Large intestine (tissue), 3 donors: ENCODE measurements around the gene CABP7. TPM values are rescaled to one million over a fixed set of nuclear protein-coding genes. Genes with fewer than 3 reads are reported as not detected.

Experiments
- DNase-seq, 2 donors: peaks; one replicate each; pipeline versions ENCODE4 v3.0.0 to v3.0.0-alpha.2; 2013
- H3K27ac ChIP-seq: one replicate; pipeline ENCODE4 v1.5.1; 2013; ENCODE audit warnings: low read length
- H3K27me3 ChIP-seq: 2 replicates; pipeline ENCODE4 v1.6.1; 2013; ENCODE audit warnings: low read length; ENCODE audit not compliant: control insufficient read depth, insufficient read depth
- H3K36me3 ChIP-seq: 2 replicates; pipeline ENCODE4 v1.6.1; 2013; ENCODE audit warnings: low read length; ENCODE audit not compliant: control insufficient read depth, insufficient read depth
- H3K4me1 ChIP-seq: one replicate; pipeline ENCODE4 v1.6.1; 2013; ENCODE audit warnings: low read length; ENCODE audit not compliant: control insufficient read depth, insufficient read depth
- H3K4me3 ChIP-seq: one replicate; pipeline ENCODE4 v1.5.1; 2013; ENCODE audit warnings: low read length
- H3K9me3 ChIP-seq: one replicate; pipeline ENCODE4 v1.6.1; 2013; ENCODE audit warnings: mild to moderate bottlenecking, low read depth, low read length, moderate library complexity; ENCODE audit not compliant: control insufficient read depth
- WGBS: methylation state at CpG from one replicate; pipeline ENCODE4 v1.1.5; 2013; ENCODE audit warnings: low lambda C conversion rate; ENCODE audit not compliant: insufficient coverage; 5-methylcytosine and 5-hydroxymethylcytosine counted together
- polyA plus RNA-seq: library from polyadenylated mRNA; unstranded; fragments of 120-200 nt; gene quantifications from one replicate; pipeline ENCODE4 v1.2.1, GENCODE V29; 2013

Gene CABP7
- polyA plus RNA-seq, 1 donor = 5.2 TPM

DNA sequence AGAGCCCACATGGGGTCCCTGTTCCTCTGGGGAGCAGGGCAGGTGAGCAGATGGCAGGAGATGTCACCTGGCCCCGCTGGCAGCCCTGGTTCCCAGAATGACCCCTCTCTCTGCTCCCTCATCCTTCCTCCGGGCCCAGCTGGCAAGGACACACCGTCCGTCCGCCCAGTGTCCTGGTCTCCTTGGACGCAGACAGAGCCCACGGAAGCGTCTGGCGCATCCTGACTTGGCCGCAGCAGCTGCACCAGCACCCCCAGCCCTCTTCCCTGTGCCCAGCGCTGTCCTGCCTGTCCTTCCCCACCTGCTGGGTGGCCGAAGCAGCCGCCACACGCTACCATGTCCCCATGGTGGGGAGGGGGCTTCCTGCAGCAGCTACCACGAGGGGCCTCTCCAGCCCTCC, 9.6 kb upstream of the CABP7 start:
- H3K36me3 ChIP-seq = no peaks in the 10 kb centered on the region
- H3K27me3 ChIP-seq = peaks cover 22% of the 10 kb centered on the region
- WGBS = no CpG with 5 or more reads among the region's 15 CpGs
- no peaks in the 10 kb centered on the region for H3K9me3 ChIP-seq
- H3K27ac ChIP-seq = no peak overlapping the region
- H3K4me3 ChIP-seq = no peak overlapping the region
- no peaks in the 10 kb centered on the region for H3K4me1 ChIP-seq
- no peak for DNase-seq

DNA sequence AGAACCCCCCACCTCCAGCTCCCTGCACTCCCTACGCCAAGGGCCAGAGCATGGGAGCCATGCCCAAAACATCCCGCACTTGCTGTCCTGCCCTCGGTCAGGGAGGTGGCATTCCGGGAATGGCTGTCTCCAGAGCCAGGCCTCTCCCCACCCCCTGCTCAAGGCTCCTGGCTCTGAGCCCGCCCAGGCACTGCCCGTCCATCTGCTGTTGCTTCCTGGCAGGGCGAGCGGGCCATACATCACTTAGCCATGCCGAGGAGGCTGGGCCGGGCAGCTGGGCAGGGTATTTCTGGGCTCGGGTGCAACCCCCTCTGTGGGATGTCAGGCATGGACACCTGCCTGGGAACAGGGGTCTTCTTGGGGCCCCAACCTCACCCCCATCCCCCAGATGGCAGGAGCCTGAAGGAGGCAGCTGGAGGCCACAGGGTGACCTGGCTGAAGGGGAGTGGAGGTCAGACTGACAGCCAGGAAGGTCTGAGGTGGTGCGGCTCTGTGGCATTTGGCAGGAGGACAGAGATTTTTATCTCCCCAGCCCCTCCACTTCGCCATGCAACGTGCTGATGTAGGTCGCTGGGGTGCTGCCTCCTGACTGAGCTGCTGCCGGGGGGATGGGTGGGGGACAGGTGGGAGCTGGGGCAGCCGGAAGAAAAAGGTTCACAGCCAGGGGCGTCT, 8.7 kb upstream of the CABP7 start:
- Histone ChIP-seq H3K9me3 (no peaks in the 10 kb centered on the region), H3K36me3 (no peaks in the 10 kb centered on the region), H3K27ac (no peak overlapping the region), H3K27me3 (peaks cover 27% of the 10 kb centered on the region), H3K4me3 (no peak overlapping the region), H3K4me1 (no peaks in the 10 kb centered on the region)
- no peak for DNase-seq
- no CpG with 5 or more reads among the region's 18 CpGs for WGBS

GRCh38 chr22:29712119-29712518, 7.7 kb upstream of the CABP7 start:
- Histone ChIP-seq H3K4me1 (no peaks in the 10 kb centered on the region), H3K27ac (no peak overlapping the region), H3K36me3 (no peaks in the 10 kb centered on the region), H3K4me3 (no peak overlapping the region), H3K9me3 (no peaks in the 10 kb centered on the region), H3K27me3 (peaks cover 21% of the 10 kb centered on the region)
- no CpG with 5 or more reads among the region's 2 CpGs for WGBS
- DNase-seq = no peak

- Histone ChIP-seq H3K9me3 (no peaks in the 10 kb centered on the region), H3K4me1 (no peaks in the 10 kb centered on the region), H3K36me3 (no peaks in the 10 kb centered on the region), H3K27ac (no peak overlapping the region), H3K27me3 (peaks cover 22% of the 10 kb centered on the region), H3K4me3 (no peak overlapping the region)
- no peak for DNase-seq
- no CpG with 5 or more reads among the region's 8 CpGs for WGBS
These were observed 6.6 kb upstream of the CABP7 start for GRCh38 chr22:29713156-29713727.

GRCh38 chr22:29715240-29715639, 4.6 kb upstream of the CABP7 start:
- Histone ChIP-seq H3K27ac (no peak overlapping the region), H3K27me3 (peaks cover 37% of the 10 kb centered on the region), H3K9me3 (no peaks in the 10 kb centered on the region), H3K4me1 (no peaks in the 10 kb centered on the region), H3K36me3 (no peaks in the 10 kb centered on the region), H3K4me3 (no peak overlapping the region)
- WGBS = no CpG with 5 or more reads among the region's 13 CpGs
- no peak for DNase-seq

DNA sequence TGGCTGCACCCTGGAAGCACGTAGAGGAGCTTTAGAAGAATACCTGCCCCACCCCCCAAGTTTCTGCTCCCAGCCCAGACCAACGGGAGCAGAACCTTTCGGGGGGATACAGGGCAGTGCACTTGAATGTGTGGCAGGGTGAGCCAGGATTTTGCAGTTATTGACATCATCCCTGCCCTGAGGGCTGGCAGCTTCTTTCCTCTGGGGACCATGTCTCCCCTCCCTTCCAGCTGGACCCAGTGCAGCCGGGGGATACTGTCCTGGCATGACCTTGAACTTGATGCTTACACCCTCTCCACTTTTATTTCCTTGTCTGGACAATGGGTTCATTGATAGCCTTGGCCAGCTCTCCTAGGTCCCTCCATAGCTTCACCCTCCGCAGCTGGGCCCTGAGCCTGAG, 4.1 kb upstream of the CABP7 start:
- Histone ChIP-seq H3K27me3 (peaks cover 39% of the 10 kb centered on the region), H3K4me3 (no peak overlapping the region), H3K36me3 (no peaks in the 10 kb centered on the region), H3K9me3 (no peaks in the 10 kb centered on the region), H3K27ac (no peak overlapping the region), H3K4me1 (no peaks in the 10 kb centered on the region)
- DNase-seq = no peak
- WGBS = no CpG with 5 or more reads among the region's 5 CpGs

DNA sequence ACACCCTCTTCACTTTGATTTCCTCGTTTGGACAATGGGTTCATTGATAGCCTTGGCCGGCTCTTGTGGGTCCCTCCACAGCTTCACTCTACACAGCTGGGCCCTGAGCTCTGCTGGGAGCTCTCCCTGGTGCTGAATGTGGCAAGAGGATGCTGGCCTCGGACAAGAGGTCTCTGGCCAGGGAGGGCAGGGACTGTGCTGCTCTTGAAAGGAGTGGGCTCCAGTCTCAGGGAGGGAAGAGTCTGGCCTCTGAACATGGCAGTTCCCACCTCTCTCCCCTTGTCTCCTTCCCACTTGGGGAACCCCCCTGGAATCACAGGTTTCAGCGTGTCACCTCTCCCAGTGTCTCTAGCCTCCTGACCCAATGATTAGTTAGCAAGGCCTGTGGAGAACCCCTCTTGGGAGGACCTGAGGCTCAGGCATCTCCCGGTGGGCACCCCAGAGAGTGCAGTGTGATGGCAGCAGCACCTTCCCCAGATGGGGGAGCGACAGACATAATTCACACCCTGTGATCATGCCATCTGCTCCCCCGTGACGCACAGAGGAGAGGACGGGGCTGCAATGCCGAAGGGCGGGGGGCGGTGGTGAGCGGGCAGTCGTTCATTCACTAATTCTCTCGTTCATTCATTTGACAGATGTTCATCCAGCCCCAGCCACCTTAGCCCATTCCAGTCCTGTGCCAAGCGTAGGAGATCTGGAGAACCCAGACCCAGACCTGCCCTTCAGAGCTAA, 2.8 kb upstream of the CABP7 start:
- H3K4me3 ChIP-seq = no peak overlapping the region
- peak in 1 of 2 donors; percentile 60 for DNase-seq
- H3K36me3 ChIP-seq = no peaks in the 10 kb centered on the region
- 82% methylated on average over 3 of the region's 16 CpGs for WGBS
- no peaks in the 10 kb centered on the region for H3K9me3 ChIP-seq
- no peaks in the 10 kb centered on the region for H3K4me1 ChIP-seq
- no peak overlapping the region for H3K27ac ChIP-seq
- peaks cover 51% of the 10 kb centered on the region for H3K27me3 ChIP-seq

GRCh38 chr22:29717789-29718188, 2.0 kb upstream of the CABP7 start:
- no peaks in the 10 kb centered on the region for H3K36me3 ChIP-seq
- no CpG with 5 or more reads among the region's 11 CpGs for WGBS
- no peak overlapping the region for H3K4me3 ChIP-seq
- H3K27ac ChIP-seq = no peak overlapping the region
- H3K27me3 ChIP-seq = peaks cover 55% of the 10 kb centered on the region
- DNase-seq = no peak
- H3K9me3 ChIP-seq = no peaks in the 10 kb centered on the region
- no peaks in the 10 kb centered on the region for H3K4me1 ChIP-seq

DNA sequence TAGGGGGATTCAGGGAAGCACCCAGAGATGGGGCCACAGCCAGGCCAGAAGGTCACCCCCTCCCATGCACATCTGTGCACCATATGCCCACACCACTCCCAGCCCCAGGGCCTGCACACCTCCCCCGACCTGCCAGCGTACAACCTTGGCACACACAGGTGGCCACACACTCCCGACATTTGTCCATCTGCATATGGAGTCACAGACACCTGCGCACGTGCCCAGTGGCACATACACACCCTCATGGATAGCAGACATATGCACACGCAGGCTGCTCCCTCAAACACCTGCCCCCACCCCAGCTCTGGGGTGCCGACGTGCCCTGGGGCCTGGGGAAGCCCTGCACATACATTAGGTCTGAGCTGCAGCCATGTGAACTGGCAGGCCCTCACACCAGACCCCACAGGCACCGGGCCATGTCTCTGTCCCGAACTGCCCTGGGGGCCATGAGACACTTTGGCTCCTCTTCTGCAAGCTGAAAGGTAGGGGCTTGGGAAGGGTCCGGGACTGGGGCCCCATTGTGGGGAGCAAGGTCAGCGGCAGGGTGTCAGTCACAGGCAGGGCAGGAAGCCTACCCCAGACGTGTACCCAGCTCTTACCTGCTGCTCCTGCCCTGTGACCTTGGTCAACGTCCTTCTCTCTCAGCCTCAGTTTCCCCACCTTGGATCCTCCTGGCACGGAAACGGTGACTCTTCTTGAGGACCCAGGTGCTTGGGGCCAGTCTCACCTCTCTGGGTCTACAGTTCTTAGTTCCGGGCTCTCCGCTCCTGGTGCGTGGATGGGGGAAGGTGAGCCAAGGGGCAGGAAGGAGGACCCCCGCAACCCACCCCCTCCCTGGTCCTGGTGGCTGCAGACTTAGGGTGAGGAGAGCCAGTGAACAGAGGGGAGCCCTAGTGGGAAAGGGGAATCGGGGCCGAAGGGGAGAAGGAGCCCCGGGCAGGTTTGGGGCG, 579 bp upstream of the CABP7 start:
- WGBS = no CpG with 5 or more reads among the region's 24 CpGs
- no peak overlapping the region for H3K27ac ChIP-seq
- H3K4me3 ChIP-seq = no peak overlapping the region
- H3K27me3 ChIP-seq = peaks cover 61% of the 10 kb centered on the region
- no peak for DNase-seq
- H3K9me3 ChIP-seq = no peaks in the 10 kb centered on the region
- H3K36me3 ChIP-seq = no peaks in the 10 kb centered on the region
- H3K4me1 ChIP-seq = no peaks in the 10 kb centered on the region

- no peaks in the 10 kb centered on the region for H3K36me3 ChIP-seq
- H3K9me3 ChIP-seq = no peaks in the 10 kb centered on the region
- H3K27me3 ChIP-seq = peaks cover 60% of the 10 kb centered on the region
- no peak overlapping the region for H3K27ac ChIP-seq
- no peak for DNase-seq
- no CpG with 5 or more reads among the region's 53 CpGs for WGBS
- H3K4me1 ChIP-seq = no peaks in the 10 kb centered on the region
- no peak overlapping the region for H3K4me3 ChIP-seq
These were observed 1.1 kb downstream of the CABP7 start for GRCh38 chr22:29720811-29721323.
